GM12878 (cell line): ENCODE results near the gene ARL6IP5. TPM values are rescaled to one million over a fixed set of nuclear protein-coding genes. Genes with fewer than 3 reads are reported as not detected.

Source experiments
- BHLHE40 ChIP-seq, 2 experiments: fragments of 450-650 bp in 1 of 2; IDR thresholded peaks; 2 replicates each; pipeline ENCODE4 v1.6.1; 2011 to 2017; ENCODE audit warnings: low read depth in 2 of 2, borderline replicate concordance in 1 of 2, improper control_type of control experiment in 1 of 2, low read length in 1 of 2, mild to moderate bottlenecking in 1 of 2
- CBX5 ChIP-seq: sonication (generic); IDR thresholded peaks from 2 replicates; pipeline ENCODE4 v1.6.1; 2016; ENCODE audit warnings: low read depth, moderate library complexity, mild to moderate bottlenecking, inconsistent platforms
- CREM ChIP-seq: IDR thresholded peaks from 2 replicates; pipeline ENCODE4 v1.6.1; 2014; ENCODE audit warnings: antibody characterized with exemption, low read depth
- FOS ChIP-seq: IDR thresholded peaks from 3 replicates; pipeline ENCODE4 v1.6.1; 2011; ENCODE audit warnings: borderline replicate concordance; ENCODE audit not compliant: insufficient read length; ENCODE audit errors: extremely low read depth
- GABPA ChIP-seq: IDR thresholded peaks from 2 replicates; pipeline ENCODE4 v1.6.1; 2014; ENCODE audit warnings: antibody characterized with exemption, low read depth, mild to moderate bottlenecking, inconsistent platforms
- NBN ChIP-seq: fragments of 450-650 bp; IDR thresholded peaks from 2 replicates; pipeline ENCODE4 v1.6.1; 2016
- NFYB ChIP-seq: IDR thresholded peaks from 2 replicates; pipeline ENCODE4 v1.6.1; 2011; ENCODE audit warnings: low read depth, mild to moderate bottlenecking, low read length, improper control_type of control experiment, moderate library complexity; ENCODE audit not compliant: insufficient read depth
- NKRF ChIP-seq: fragments of 450-650 bp; conservative IDR thresholded peaks from 2 replicates; pipeline ENCODE4 v1.6.1; 2017; ENCODE audit warnings: mild to moderate bottlenecking, moderate library complexity
- PBX3 ChIP-seq: IDR thresholded peaks from 2 replicates; pipeline ENCODE4 v1.6.1; 2011; ENCODE audit warnings: mild to moderate bottlenecking, low read depth, low read length, moderate library complexity; ENCODE audit not compliant: insufficient replicate concordance
- POLR2AphosphoS2 ChIP-seq: IDR thresholded peaks from 2 replicates; pipeline ENCODE4 v1.6.1; 2011; ENCODE audit warnings: low read depth, mild to moderate bottlenecking, low read length, improper control_type of control experiment, moderate library complexity
- RUNX3 ChIP-seq: IDR thresholded peaks from 2 replicates; pipeline ENCODE4 v1.6.1; 2012; ENCODE audit warnings: low read length, inconsistent platforms
- SIN3A ChIP-seq: IDR thresholded peaks from 2 replicates; pipeline ENCODE4 v1.6.1; 2012; ENCODE audit warnings: low read depth, low read length, improper control_type of control experiment
- ZBED1 ChIP-seq: IDR thresholded peaks from 2 replicates; pipeline ENCODE4 v1.6.1; 2016; ENCODE audit warnings: borderline replicate concordance
- ZBTB4 ChIP-seq: fragments of 450-650 bp; formaldehyde crosslinking; IDR thresholded peaks from 2 replicates; pipeline ENCODE4 v1.4.0; 2022; ENCODE audit warnings: mild to moderate bottlenecking, moderate library complexity
- ZBTB40 ChIP-seq: fragments of 450-650 bp; IDR thresholded peaks from 2 replicates; pipeline ENCODE4 v1.6.1; 2016; ENCODE audit warnings: mild to moderate bottlenecking, moderate library complexity, borderline replicate concordance
- ZNF622 ChIP-seq: fragments of 450-650 bp; IDR thresholded peaks from 2 replicates; pipeline ENCODE4 v1.6.1; 2017; ENCODE audit warnings: mild to moderate bottlenecking, inconsistent platforms
- polyA plus RNA-seq, 11 experiments: library from polyadenylated mRNA; depleted of rRNA in 4 of 11; unstranded in 6 of 11; stranded (reverse) in 5 of 11; fragments of >200 nt; fragmentation: Nextera tagmentation in 4 of 11; fragmentation: Illumina TruSeq in 1 of 11; extraction: Ambion mirVana in 4 of 11; extraction: Trizol in 1 of 11; gene quantifications; 1 replicate in 1 of 11; 2 replicates in 10 of 11; pipeline versions ENCODE4 v1.2.1 to v1.2.3, GENCODE V29; 2011 to 2016; ENCODE audit warnings: inconsistent platforms in 2 of 11, missing spikeins in 2 of 11, low read depth in 1 of 11
- total RNA-seq, 4 experiments: library from RNA; depleted of rRNA in 3 of 4; stranded (reverse); fragments of >200 nt in 3 of 4; fragmentation: Illumina TruSeq in 1 of 4; extraction: Trizol in 1 of 4; gene quantifications; 2 replicates each; pipeline versions ENCODE4 v1.2.1 to v1.2.3, GENCODE V29; 2013 to 2021
- TF ChIP-seq, protein P1 (sequence below): IDR thresholded peaks from 2 replicates; pipeline ENCODE4 v1.6.1; 2011; ENCODE audit warnings: low read depth, mild to moderate bottlenecking, low read length, moderate library complexity, borderline replicate concordance; ENCODE audit errors: extremely low read depth

The ARL6IP5 gene
- total and polyA plus RNA-seq, 10 of the 15 experiments (the other 5 are each of a cell fraction or from before 2014, with no cell fraction given): 78.2 to 310 (median 148) TPM

GRCh38 chr3:69051756-69052471, 32.8 kb upstream of the ARL6IP5 start, which contains the start of gene TMF1 (continued):
- peak; percentile 90 for TF ChIP-seq GABPA
- no peak for TF ChIP-seq ZBTB4 (CRISPR knock-in tag)
- TF ChIP-seq NFYB: 0 out of 2 replicates have a peak, but pooled peaks have one; percentile 15
- no peak for TF ChIP-seq RUNX3
- TF ChIP-seq ZBED1: peak; percentile 20; the same call in 1 of the 2 replicates
- TF ChIP-seq POLR2AphosphoS2: peak; percentile 81; the same call in 1 of the 2 replicates
- 0 out of 4 replicates have a peak, but pooled peaks of 1 of the 2 experiments have one; percentile 8 for TF ChIP-seq BHLHE40 (IDR thresholded peaks at IDR 0.05; ENCODE audit: borderline replicate concordance in 1 of 2, low read depth in 2 of 2, low read length in 1 of 2)
- TF ChIP-seq NKRF: peak; percentile 89
- no peak for TF ChIP-seq FOS
- TF ChIP-seq ZNF622: no peak
- no peak for TF ChIP-seq PBX3
- TF ChIP-seq CREM: peak; percentile 96
- peak; percentile 93 for TF ChIP-seq ZBTB40
- TF ChIP-seq, protein P1, sequence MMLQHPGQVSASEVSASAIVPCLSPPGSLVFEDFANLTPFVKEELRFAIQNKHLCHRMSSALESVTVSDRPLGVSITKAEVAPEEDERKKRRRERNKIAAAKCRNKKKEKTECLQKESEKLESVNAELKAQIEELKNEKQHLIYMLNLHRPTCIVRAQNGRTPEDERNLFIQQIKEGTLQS: no peak
- TF ChIP-seq NBN: peak; percentile 87
- TF ChIP-seq CBX5: peak; percentile 58; the same call in 1 of the 2 replicates
- peak; percentile 88; the same call in 1 of the 2 replicates for TF ChIP-seq SIN3A
